Caco-2 (cell line): ENCODE results near the gene FAM193A. TPM values are rescaled to one million over a fixed set of nuclear protein-coding genes. Genes with fewer than 3 reads are reported as not detected.

Experiments
- BruUV-seq: library from RNA; stranded (reverse); fragments of 400-500 nt; replicated peaks from 2 replicates; lab custom pipeline; 2021; lab: Mats Ljungman, UMichigan
- CTCF ChIA-PET: fragments of 300-600 bp; sonication (Branson Sonifier 250); formaldehyde crosslinking; loops from one replicate; lab custom pipeline; 2022; ENCODE audit warnings: antibody characterized with exemption; lab: Charles Lee
- POLR2A ChIA-PET: fragments of 300-600 bp; sonication (Branson Sonifier 250); formaldehyde crosslinking; loops from one replicate; lab custom pipeline; 2022; ENCODE audit warnings: antibody characterized with exemption; lab: Charles Lee
- DNase-seq, 2 experiments: peaks; one replicate each; pipeline versions ENCODE4 v3.0.0 to v3.0.0-alpha.2; 2020 to 2022
- H3K27me3 ChIP-seq: replicated peaks from 2 replicates; pipeline ENCODE4 v1.6.0; 2011; ENCODE audit warnings: low read length; ENCODE audit not compliant: control insufficient read depth, insufficient read depth
- H3K36me3 ChIP-seq: 2 replicates; pipeline ENCODE4 v1.5.1; 2011; ENCODE audit warnings: low read length; ENCODE audit not compliant: control insufficient read depth, insufficient read depth
- H3K4me1 ChIP-seq: fragments of 250-450 bp; sonication (Bioruptor Pico); 2 replicates; pipeline ENCODE4 v1.5.1; 2020; ENCODE audit warnings: mild to moderate bottlenecking
- H3K4me3 ChIP-seq: 2 replicates; pipeline ENCODE4 v1.5.1; 2011; ENCODE audit warnings: low read depth, mild to moderate bottlenecking, control low read depth, low read length
- H3K9me3 ChIP-seq: fragments of 250-450 bp; sonication (Bioruptor Pico); 2 replicates; pipeline ENCODE4 v1.5.1; 2020; ENCODE audit warnings: mild to moderate bottlenecking, moderate library complexity
- H3K27ac Mint-ChIP-seq: one replicate; pipeline ENCODE4 v1.8.0; 2022; ENCODE audit warnings: mixed read lengths; ENCODE audit not compliant: unreplicated experiment
- H3K27me3 Mint-ChIP-seq: one replicate; pipeline ENCODE4 v1.8.0; 2022; ENCODE audit warnings: mixed read lengths; ENCODE audit not compliant: insufficient read depth, unreplicated experiment
- H3K36me3 Mint-ChIP-seq: one replicate; pipeline ENCODE4 v1.8.0; 2022; ENCODE audit warnings: mild to moderate bottlenecking, mixed read lengths; ENCODE audit not compliant: insufficient read depth, unreplicated experiment
- H3K4me1 Mint-ChIP-seq: one replicate; pipeline ENCODE4 v1.8.0; 2022; ENCODE audit warnings: low read depth, mixed read lengths; ENCODE audit not compliant: unreplicated experiment
- H3K4me3 Mint-ChIP-seq: one replicate; pipeline ENCODE4 v1.8.0; 2022; ENCODE audit warnings: mild to moderate bottlenecking, moderate library complexity, mixed read lengths; ENCODE audit not compliant: unreplicated experiment
- H3K9me3 Mint-ChIP-seq: one replicate; pipeline ENCODE4 v1.8.0; 2022; ENCODE audit warnings: mixed read lengths; ENCODE audit not compliant: unreplicated experiment
- CTCF ChIP-seq, 2 experiments: fragments of 200-600 bp in 1 of 2; IDR thresholded peaks; 1 replicate in 1 of 2; 2 replicates in 1 of 2; pipeline versions ENCODE4 v1.5.1 to v1.8.0; 2011 to 2022; ENCODE audit warnings: antibody characterized with exemption in 1 of 2, control low read depth in 1 of 2, inconsistent platforms in 1 of 2, low read depth in 1 of 2, low read length in 1 of 2, mild to moderate bottlenecking in 1 of 2, moderate library complexity in 1 of 2; ENCODE audit not compliant: insufficient read depth in 1 of 2, severe bottlenecking in 1 of 2, unreplicated experiment in 1 of 2
- intact Hi-C: fragments of 100-400 bp; cut with micrococcal nuclease; formaldehyde crosslinking; loops from one replicate; pipeline ENCODE4 v1.10.0; 2022; ENCODE audit not compliant: unreplicated experiment
- total RNA-seq: library from RNA; stranded (reverse); gene quantifications from 2 replicates; pipeline ENCODE4 v1.2.3, GENCODE V29; 2022

The FAM193A gene
- total RNA-seq, 1 experiment from 2014 or later: 28.7 TPM

- H3K36me3 Mint-ChIP-seq: no peaks in the 10 kb centered on the region
- H3K4me1 ChIP-seq: peaks cover 13% of the 10 kb centered on the region
- no peak for TF ChIP-seq CTCF (IDR thresholded peaks at IDR 0.05; ENCODE audit: insufficient read depth in 1 of 2, low read depth in 1 of 2, low read length in 1 of 2, severe bottlenecking in 1 of 2, unreplicated experiment in 1 of 2)
- CTCF ChIA-PET: no interaction called here
- H3K9me3 Mint-ChIP-seq: no peaks in the 10 kb centered on the region
- H3K4me1 Mint-ChIP-seq: peaks cover 7% of the 10 kb centered on the region
- H3K27me3 Mint-ChIP-seq: no peaks in the 10 kb centered on the region
- H3K27me3 ChIP-seq: no peaks in the 10 kb centered on the region
- no TSS peak for BruUV-seq
- H3K4me3 ChIP-seq: peak overlapping the region; percentile 83
- peak overlapping the region; percentile 49 for H3K27ac Mint-ChIP-seq
- intact Hi-C loops: no loop called here
- no peak for DNase-seq
- no peaks in the 10 kb centered on the region for H3K36me3 ChIP-seq
- H3K9me3 ChIP-seq: no peaks in the 10 kb centered on the region
- H3K4me3 Mint-ChIP-seq: peak overlapping the region; percentile 74
- POLR2A ChIA-PET: interaction anchor here (0.5 to 0.6 kb wide), 2 partner anchors 64 to 150 kb away, joined by 3 to 7 read pairs; no protein-coding TSS in a partner anchor
Measured at GRCh38 chr4:2754848-2755819, 218.7 kb downstream of the FAM193A start.

GRCh38 chr4:2755821-2756690 is 219.6 kb downstream of the FAM193A start, which contains the start of gene TNIP2:
TNIP2 (minus strand) TSS chr4:2756336; CDS start chr4:2756289, 47 bp downstream.
- Mint-ChIP-seq H3K36me3 (no peaks in the 10 kb centered on the region), H3K27ac (peak within 1 kb of the TSS; percentile 49), H3K4me3 (peak within 1 kb of the TSS; percentile 74), H3K27me3 (no peaks in the 10 kb centered on the region), H3K4me1 (peaks cover 13% of the 10 kb centered on the region), H3K9me3 (no peaks in the 10 kb centered on the region)
- intact Hi-C loops: loop anchor here (1.0 kb wide), 1 partner anchor 36 kb away; no protein-coding TSS in a partner anchor
- TF ChIP-seq CTCF (IDR thresholded peaks at IDR 0.05; ENCODE audit: insufficient read depth in 1 of 2, low read depth in 1 of 2, low read length in 1 of 2, severe bottlenecking in 1 of 2, unreplicated experiment in 1 of 2): no peak
- BruUV-seq: no TSS peak
- peak; percentile 83 to 87 for DNase-seq
- H3K27me3 ChIP-seq: no peaks in the 10 kb centered on the region
- POLR2A ChIA-PET: interaction anchor here (0.5 to 0.6 kb wide), 3 partner anchors 63 to 884 kb away, joined by 3 to 7 read pairs (median 5); no protein-coding TSS in a partner anchor
- peaks cover 21% of the 10 kb centered on the region for H3K4me1 ChIP-seq
- H3K36me3 ChIP-seq: no peaks in the 10 kb centered on the region
- H3K4me3 ChIP-seq: peak within 1 kb of the TSS; percentile 83
- CTCF ChIA-PET: no interaction called here
- no peaks in the 10 kb centered on the region for H3K9me3 ChIP-seq
